Neural progenitor cell (in vitro differentiated cells): ENCODE results near the gene TNP2.

ENCODE experiments used
- CTCF ChIP-seq: fragments of 200-600 bp; sonication (generic); IDR thresholded peaks from 2 replicates; pipeline ENCODE4 v1.5.1; 2017; ENCODE audit warnings: antibody characterized with exemption, mild to moderate bottlenecking
- EZH2 ChIP-seq: fragments of 200-600 bp; sonication (generic); IDR thresholded peaks from 2 replicates; pipeline ENCODE4 v1.6.1; 2017; ENCODE audit warnings: antibody characterized with exemption, mild to moderate bottlenecking, moderate library complexity
- EZH2phosphoT487 ChIP-seq: fragments of 200-600 bp; sonication (generic); IDR thresholded peaks from 2 replicates; pipeline ENCODE4 v1.6.1; 2017; ENCODE audit warnings: antibody characterized with exemption

- TF ChIP-seq EZH2phosphoT487 (no peak), CTCF (no peak), EZH2 (no peak)
Observed at GRCh38 chr16:11232852-11233726, 36.0 kb downstream of the TNP2 start.
